ENCODE results near the gene TRIM71. TPM values are rescaled to one million over a fixed set of nuclear protein-coding genes. Genes with fewer than 3 reads are reported as not detected.

TRIM71 gene
- total and polyA plus RNA-seq, 7 donors = not detected

DNA sequence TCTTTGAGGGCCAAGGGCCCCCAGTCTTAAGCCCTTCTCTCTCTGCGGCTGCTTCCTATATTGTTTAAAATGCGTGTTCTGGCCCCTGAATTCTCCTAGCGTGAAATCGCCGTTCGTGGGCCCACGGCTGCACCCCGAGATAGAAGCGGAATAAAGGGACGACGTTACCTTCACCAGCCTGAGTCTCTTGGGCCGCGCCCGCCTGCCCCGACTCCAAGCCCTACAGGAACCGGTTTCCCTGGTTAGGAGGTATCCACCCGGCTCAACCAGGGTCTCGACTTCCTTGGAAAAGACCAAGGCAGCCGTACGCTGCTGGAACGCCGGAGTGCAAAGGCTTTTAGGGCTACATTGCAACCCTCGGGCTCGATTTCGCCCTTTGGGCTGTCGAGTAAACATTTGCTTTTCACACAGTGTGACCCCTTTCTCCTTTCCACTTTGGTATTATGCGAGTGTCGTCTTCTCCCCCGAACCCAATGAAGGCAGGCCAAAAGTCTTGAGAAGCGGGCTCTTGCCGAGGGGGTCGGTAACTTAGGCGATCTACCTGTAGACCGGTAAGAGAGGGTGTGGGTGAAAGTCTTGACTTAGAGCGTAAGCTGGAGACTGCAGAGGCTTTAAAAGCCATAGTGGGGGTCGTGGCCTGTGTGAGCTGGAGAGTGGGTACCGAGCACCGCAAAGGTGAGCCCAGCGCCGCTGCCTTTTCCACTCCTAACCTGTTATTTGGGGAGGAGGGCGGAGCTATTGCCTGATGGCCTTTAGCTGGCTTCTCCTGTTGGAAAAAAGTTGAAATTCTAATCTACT, 2.0 kb downstream of the TRIM71 start:
- H3K4me3 ChIP-seq = no peak overlapping the region
- DNase-seq = no peak
- H3K9me3 ChIP-seq = no peaks in the 10 kb centered on the region
- H3K27me3 ChIP-seq = peaks cover 54 to 87% (median 65%) of the 10 kb centered on the region in 3 donors
- H3K4me1 ChIP-seq = peaks cover 0 to 28% (median 26%) of the 10 kb centered on the region in 4 donors
- H3K27ac ChIP-seq = no peak overlapping the region
- no peak for TF ChIP-seq EP300 (IDR thresholded peaks at IDR 0.05)
- no peak for TF ChIP-seq POLR2AphosphoS5 (IDR thresholded peaks at IDR 0.05)
- TF ChIP-seq POLR2A (IDR thresholded peaks at IDR 0.05) = no peak
- TF ChIP-seq, protein P1, sequence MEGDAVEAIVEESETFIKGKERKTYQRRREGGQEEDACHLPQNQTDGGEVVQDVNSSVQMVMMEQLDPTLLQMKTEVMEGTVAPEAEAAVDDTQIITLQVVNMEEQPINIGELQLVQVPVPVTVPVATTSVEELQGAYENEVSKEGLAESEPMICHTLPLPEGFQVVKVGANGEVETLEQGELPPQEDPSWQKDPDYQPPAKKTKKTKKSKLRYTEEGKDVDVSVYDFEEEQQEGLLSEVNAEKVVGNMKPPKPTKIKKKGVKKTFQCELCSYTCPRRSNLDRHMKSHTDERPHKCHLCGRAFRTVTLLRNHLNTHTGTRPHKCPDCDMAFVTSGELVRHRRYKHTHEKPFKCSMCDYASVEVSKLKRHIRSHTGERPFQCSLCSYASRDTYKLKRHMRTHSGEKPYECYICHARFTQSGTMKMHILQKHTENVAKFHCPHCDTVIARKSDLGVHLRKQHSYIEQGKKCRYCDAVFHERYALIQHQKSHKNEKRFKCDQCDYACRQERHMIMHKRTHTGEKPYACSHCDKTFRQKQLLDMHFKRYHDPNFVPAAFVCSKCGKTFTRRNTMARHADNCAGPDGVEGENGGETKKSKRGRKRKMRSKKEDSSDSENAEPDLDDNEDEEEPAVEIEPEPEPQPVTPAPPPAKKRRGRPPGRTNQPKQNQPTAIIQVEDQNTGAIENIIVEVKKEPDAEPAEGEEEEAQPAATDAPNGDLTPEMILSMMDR (IDR thresholded peaks at IDR 0.05) = no peak
- H3K36me3 ChIP-seq = no peaks in the 10 kb centered on the region
- intact Hi-C loops (cut with DNase I) = no loop called here
- WGBS, 2 donors = 39 to 67% methylated on average over 41 of the region's 41 CpGs

DNA sequence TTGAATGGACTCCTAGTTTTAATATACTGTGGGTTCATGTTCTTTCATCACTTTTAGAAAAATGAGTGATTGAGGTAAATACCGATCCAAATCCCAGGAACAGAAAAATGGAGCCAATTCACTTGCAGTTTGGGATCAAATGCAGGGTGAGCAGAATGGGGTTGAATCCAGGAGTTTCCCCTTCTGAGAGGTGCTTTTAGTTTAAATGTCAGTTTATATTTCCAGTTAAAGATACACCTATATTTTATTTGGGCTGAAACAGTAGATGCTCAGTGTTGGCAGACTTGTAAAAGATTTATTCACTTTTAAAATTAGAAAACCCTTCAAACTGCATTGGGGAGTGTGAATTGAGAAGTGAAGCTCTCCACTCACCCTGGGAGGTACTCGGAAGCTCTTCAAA, 2.6 kb downstream of the TRIM71 start:
- Histone ChIP-seq H3K27me3 (peaks cover 54 to 93% (median 65%) of the 10 kb centered on the region in 3 donors), H3K4me1 (peaks cover 0 to 28% (median 26%) of the 10 kb centered on the region in 4 donors), H3K36me3 (no peaks in the 10 kb centered on the region), H3K27ac (no peak overlapping the region), H3K4me3 (no peak overlapping the region), H3K9me3 (no peaks in the 10 kb centered on the region)
- intact Hi-C loops (cut with DNase I) = no loop called here
- DNase-seq = no peak
- no peak for TF ChIP-seq POLR2A (IDR thresholded peaks at IDR 0.05)
- no peak for TF ChIP-seq POLR2AphosphoS5 (IDR thresholded peaks at IDR 0.05)
- TF ChIP-seq EP300 (IDR thresholded peaks at IDR 0.05) = no peak
- TF ChIP-seq, protein P1 (IDR thresholded peaks at IDR 0.05) = no peak
- WGBS, 2 donors = 57 to 84% methylated on average over 2 of the region's 2 CpGs

DNA sequence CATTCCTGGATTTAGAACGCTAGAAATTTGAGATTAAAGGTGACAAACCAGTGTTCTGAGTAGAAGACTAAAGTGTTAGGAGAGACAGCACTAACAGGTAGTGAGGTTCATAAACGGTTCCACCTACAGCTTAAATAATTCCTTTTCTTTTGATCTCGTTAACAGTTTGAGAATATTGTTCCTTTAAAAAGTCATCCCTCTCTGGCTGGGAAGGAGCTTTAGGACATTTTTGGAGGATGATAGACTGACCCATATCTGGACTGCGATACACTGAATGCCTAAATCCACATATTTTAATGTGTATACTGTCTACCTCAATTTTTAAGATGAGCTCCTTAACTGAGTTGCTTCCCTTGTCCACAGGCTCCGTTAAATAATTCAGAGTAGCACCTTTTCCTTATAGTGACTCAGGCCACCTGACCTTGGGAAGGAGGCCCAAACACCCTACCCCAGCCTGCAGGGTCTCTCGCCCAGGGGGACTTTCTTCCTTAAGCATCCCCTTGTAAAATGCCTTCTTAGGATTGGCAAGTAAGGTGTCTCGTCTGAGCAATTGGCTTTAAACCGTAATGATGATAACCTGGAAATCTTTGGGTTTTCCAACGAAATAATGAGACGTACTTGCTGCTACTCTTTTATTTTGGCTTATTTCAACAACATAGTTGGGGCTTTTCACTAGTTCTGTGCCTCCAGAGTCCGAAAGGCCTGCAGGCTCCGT, 3.3 kb downstream of the TRIM71 start:
- no peak for DNase-seq
- Histone ChIP-seq H3K4me1 (peaks cover 0 to 28% (median 25%) of the 10 kb centered on the region in 4 donors), H3K36me3 (no peaks in the 10 kb centered on the region), H3K9me3 (no peaks in the 10 kb centered on the region), H3K4me3 (no peak overlapping the region), H3K27ac (no peak overlapping the region), H3K27me3 (peaks cover 51 to 86% (median 62%) of the 10 kb centered on the region in 3 donors)
- intact Hi-C loops (cut with DNase I) = no loop called here
- TF ChIP-seq, protein P1 (IDR thresholded peaks at IDR 0.05) = no peak
- no peak for TF ChIP-seq POLR2AphosphoS5 (IDR thresholded peaks at IDR 0.05)
- no peak for TF ChIP-seq POLR2A (IDR thresholded peaks at IDR 0.05)
- TF ChIP-seq EP300 (IDR thresholded peaks at IDR 0.05) = no peak
- 29 to 60% methylated on average over 12 of the region's 12 CpGs for WGBS, 2 donors

DNA sequence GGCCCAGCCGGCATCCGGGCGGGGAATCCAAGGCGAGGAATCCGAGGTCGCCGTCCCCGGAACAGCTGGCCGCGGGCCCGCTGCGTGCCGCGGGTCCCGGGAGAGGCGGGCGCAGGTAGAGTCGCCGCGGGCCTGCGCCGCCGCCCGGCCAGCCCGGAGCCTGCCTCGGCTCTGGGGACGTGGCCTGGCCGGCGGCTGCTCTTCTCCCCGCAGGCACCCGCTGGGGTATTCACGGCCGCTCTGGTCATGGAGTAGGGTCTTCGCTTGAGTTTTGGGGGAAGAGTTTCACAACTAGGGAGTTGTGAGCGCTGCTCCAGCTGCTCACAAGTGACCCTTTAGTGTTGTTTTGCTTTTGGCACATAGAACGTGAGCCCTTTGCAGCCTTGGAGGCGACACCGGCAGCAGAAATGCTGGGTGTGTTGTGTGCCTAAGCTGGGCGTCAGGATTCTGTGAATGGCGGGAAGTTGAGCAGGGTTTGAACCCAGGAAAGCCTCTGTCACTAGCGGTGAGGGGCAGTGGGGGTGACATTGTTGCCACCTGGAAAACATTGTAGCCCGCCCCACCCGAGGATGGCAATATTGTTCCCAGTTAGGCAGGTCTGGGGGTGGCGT, 4.0 kb downstream of the TRIM71 start:
- intact Hi-C loops (cut with DNase I) = no loop called here
- Histone ChIP-seq H3K36me3 (no peaks in the 10 kb centered on the region), H3K4me3 (no peak overlapping the region), H3K4me1 (peaks cover 0 to 21% (median 18%) of the 10 kb centered on the region in 4 donors), H3K27me3 (peaks cover 47 to 80% (median 56%) of the 10 kb centered on the region in 3 donors), H3K9me3 (no peaks in the 10 kb centered on the region), H3K27ac (no peak overlapping the region)
- WGBS, 2 donors = 12 to 57% methylated on average over 44 of the region's 44 CpGs
- DNase-seq = no peak
- TF ChIP-seq, protein P1 (IDR thresholded peaks at IDR 0.05) = no peak
- no peak for TF ChIP-seq EP300 (IDR thresholded peaks at IDR 0.05)
- TF ChIP-seq POLR2A (IDR thresholded peaks at IDR 0.05) = no peak
- TF ChIP-seq POLR2AphosphoS5 (IDR thresholded peaks at IDR 0.05) = no peak
